ENCODE data around the gene MTPN.
A peak's percentile ranks its signal among the peaks of the same experiment; 100 is the strongest.

The MTPN gene, protein sequence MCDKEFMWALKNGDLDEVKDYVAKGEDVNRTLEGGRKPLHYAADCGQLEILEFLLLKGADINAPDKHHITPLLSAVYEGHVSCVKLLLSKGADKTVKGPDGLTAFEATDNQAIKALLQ

DNA sequence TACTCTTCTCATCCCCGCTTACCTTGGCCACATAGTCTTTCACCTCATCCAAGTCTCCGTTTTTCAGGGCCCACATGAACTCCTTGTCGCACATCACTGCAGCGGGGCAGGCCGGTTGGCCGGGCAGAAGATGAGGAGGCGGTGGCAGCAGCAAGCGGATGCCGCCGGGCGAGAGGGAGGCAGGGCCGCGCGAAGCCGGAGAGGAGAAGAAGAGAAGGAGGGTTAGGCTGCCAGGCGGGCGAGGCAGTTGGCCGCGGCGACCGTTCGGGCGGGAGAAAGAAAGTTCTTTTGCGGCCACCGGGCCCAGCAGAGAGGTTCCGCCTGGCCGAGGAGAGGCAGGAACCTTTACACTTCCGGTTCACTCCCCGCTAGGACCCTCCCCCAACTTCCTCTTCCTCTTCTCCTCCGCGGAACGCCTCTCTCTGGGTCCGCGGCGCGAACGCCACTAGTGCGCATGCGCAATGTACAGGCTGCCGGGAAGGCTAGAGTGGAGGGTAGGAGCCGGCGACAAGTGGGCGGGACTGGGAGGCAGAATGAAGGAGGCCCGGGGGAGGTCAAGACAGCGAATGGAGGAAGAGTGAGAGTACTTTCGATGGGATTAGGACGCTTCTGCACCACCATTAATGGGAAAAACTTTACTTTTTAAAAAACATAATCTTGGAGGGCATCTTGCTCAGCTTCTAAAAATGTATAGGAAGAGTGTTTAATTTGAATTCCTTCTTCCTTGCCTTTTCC lies at the start of gene MTPN:
TSS of gene MTPN (minus strand) at position 353 of the 735 bp plus-strand sequence. CDS start at position 94, 259 bp downstream.
- DNase-seq (ENCODE audit: low read depth): peak; percentile 96
- TF ChIP-seq, protein P1, sequence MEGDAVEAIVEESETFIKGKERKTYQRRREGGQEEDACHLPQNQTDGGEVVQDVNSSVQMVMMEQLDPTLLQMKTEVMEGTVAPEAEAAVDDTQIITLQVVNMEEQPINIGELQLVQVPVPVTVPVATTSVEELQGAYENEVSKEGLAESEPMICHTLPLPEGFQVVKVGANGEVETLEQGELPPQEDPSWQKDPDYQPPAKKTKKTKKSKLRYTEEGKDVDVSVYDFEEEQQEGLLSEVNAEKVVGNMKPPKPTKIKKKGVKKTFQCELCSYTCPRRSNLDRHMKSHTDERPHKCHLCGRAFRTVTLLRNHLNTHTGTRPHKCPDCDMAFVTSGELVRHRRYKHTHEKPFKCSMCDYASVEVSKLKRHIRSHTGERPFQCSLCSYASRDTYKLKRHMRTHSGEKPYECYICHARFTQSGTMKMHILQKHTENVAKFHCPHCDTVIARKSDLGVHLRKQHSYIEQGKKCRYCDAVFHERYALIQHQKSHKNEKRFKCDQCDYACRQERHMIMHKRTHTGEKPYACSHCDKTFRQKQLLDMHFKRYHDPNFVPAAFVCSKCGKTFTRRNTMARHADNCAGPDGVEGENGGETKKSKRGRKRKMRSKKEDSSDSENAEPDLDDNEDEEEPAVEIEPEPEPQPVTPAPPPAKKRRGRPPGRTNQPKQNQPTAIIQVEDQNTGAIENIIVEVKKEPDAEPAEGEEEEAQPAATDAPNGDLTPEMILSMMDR (IDR thresholded peaks at IDR 0.05; ENCODE audit: insufficient read depth, low read depth, low read length, missing control alignments): no peak
- H3K4me3 ChIP-seq (ENCODE audit: low read length): peak within 1 kb of the TSS; percentile 82

GRCh38 chr7:136026209-136026608 lies 49.0 kb upstream of the MTPN start:
- H3K4me3 ChIP-seq (ENCODE audit: low read length): no peak overlapping the region
- TF ChIP-seq, protein P1 (IDR thresholded peaks at IDR 0.05; ENCODE audit: insufficient read depth, low read depth, low read length, missing control alignments): no peak
- DNase-seq (ENCODE audit: low read depth): no peak

DNA sequence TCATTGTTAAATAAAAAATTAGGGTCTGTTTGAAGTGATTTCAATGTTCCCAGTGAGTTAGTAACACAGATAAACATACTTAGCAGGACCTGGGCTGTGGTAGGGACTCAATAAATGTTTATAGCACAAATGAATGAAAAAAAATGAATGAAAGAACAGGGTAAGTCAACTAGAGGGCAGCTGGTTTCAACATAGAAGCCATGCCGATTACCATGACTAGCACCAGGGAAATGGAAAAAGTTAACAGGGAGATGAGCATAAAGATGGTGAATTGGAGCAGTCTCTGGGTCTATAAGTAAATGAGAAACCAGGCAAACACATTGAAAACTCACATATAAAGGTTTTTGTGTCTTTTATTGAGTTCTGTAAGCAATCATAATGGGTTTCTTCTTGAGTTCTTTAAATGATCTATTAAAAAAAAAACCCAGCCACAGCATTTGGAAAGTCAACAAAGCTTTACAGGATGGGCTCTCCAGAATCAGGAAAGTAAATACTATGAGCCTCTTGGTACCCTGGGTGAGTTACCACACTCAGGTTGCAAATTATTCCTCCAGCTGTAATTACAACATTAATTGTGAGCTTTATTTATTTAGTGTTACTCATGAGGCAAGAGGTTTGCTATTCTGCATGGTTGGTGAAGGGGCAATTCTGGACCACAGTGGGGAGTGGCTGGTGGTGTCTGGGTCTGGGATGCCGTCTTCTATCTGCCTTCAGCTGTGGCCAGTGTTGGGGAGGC lies 46.1 kb upstream of the MTPN start:
- peak; percentile 4 for DNase-seq (ENCODE audit: low read depth)
- TF ChIP-seq, protein P1 (IDR thresholded peaks at IDR 0.05; ENCODE audit: insufficient read depth, low read depth, low read length, missing control alignments): no peak
- no peak overlapping the region for H3K4me3 ChIP-seq (ENCODE audit: low read length)

DNA sequence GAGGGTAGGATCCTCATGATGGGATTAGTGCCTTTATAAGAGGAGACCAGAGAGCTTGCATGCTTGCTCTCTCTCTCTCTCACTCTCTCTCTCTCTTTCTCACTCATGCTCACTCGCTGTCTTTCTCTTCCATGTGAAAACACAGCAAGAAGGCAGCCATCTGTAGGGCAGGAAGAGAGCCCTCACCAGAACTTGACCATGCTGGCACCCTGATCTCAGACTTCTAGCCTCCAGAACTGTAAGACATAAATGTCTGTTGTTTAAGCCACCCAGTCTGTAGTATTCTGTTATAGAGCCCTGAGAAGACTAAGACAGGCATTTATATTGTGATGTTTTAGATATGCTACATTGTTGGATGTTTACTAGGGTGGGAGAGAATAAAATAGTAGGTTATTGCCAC lies 43.4 kb upstream of the MTPN start:
- TF ChIP-seq, protein P1 (IDR thresholded peaks at IDR 0.05; ENCODE audit: insufficient read depth, low read depth, low read length, missing control alignments): no peak

GRCh38 chr7:136018104-136018503 lies 40.9 kb upstream of the MTPN start:
- H3K4me3 ChIP-seq (ENCODE audit: low read length): no peak overlapping the region
- TF ChIP-seq, protein P1 (IDR thresholded peaks at IDR 0.05; ENCODE audit: insufficient read depth, low read depth, low read length, missing control alignments): no peak
- DNase-seq (ENCODE audit: low read depth): peak; percentile 63

More for the DNA sequence above, 43.4 kb upstream of the MTPN start:
- no peak for DNase-seq (ENCODE audit: low read depth)
- no peak overlapping the region for H3K4me3 ChIP-seq (ENCODE audit: low read length)

GRCh38 chr7:136016649-136017395 lies 39.7 kb upstream of the MTPN start:
- DNase-seq (ENCODE audit: low read depth): no peak
- no peak overlapping the region for H3K4me3 ChIP-seq (ENCODE audit: low read length)
- TF ChIP-seq, protein P1 (IDR thresholded peaks at IDR 0.05; ENCODE audit: insufficient read depth, low read depth, low read length, missing control alignments): no peak

Data from epithelial cell of esophagus (primary cell).